ENCODE results near the gene PXN. TPM values are rescaled to one million over a fixed set of nuclear protein-coding genes. Genes with fewer than 3 reads are reported as not detected.

The PXN gene
- polyA plus RNA-seq, 1 donor from 2014 or later: 5.9 TPM

DNA sequence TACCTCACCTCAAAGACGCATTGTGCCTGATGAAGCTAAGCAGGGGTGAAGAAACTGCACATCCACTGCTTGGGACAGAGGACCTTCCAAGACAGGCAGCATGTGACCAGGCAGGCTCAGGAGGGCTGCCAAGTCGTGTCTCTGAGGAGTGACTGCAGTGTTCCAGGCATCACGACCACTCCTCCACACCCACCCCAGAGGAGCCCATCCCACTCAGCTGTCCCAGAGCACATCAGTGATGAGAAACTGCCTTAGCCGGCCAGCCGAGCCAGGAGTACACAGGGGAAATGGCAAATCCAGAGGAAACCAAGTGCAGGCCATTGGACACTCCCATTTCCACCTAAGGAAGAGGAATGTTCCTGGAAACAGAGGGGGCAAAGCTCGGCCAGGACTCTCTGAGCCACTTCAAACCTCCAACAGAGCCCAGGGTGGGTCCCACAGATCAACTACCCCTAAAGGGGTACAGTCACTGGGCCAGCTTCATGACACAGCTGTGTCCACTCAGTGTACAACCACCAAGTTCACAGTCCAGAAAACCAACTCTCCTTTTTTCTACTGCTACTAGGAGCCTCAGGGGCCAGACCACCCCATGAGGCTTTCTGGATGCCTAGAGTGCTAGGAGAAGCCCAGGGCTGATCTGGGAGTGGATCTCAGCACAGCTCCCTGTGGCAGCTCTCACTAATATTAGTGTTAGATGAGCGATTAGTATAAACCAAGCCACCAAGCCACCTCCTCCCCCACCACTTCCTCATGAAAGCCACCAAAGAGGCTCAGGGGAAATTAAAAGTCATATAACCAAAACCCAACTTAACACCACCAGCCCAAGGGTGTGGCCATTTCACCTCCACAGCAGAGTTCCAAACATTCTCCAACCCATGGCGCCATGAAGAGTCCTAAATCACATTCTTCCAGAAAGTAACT, 15.4 kb downstream of the PXN start:
- no peaks in the 10 kb centered on the region for H3K27me3 ChIP-seq (ENCODE audit: insufficient read depth, low read depth, low read length)
- H3K27ac ChIP-seq (ENCODE audit: low read length): no peak overlapping the region
- no peak overlapping the region for H3K9ac ChIP-seq (ENCODE audit: low read length)
- H4K20me1 ChIP-seq (ENCODE audit: insufficient read depth): no peaks in the 10 kb centered on the region
- no peaks in the 10 kb centered on the region for H3K9me3 ChIP-seq (ENCODE audit: low read length)
- H3F3A ChIP-seq (ENCODE audit: insufficient read depth, low read length, poor library complexity, severe bottlenecking): no peaks in the 10 kb centered on the region
- no peak overlapping the region for H2AFZ ChIP-seq (ENCODE audit: low read depth, low read length)
- no peaks in the 10 kb centered on the region for H3K79me2 ChIP-seq (replicated peaks; ENCODE audit: insufficient read depth, low read length)
- no peaks in the 10 kb centered on the region for H3K36me3 ChIP-seq (ENCODE audit: insufficient read depth, low read length)
- no peak overlapping the region for H3K4me3 ChIP-seq (ENCODE audit: low read length)
- no peak for TF ChIP-seq EZH2 (IDR thresholded peaks at IDR 0.05; ENCODE audit: borderline replicate concordance, insufficient read depth, low read length, poor library complexity, severe bottlenecking)
- no peak for TF ChIP-seq RAD21 (conservative IDR thresholded peaks at IDR 0.05)
- TF ChIP-seq SMC3 (conservative IDR thresholded peaks at IDR 0.05; ENCODE audit: poor library complexity): no peak
- TF ChIP-seq, protein P1, sequence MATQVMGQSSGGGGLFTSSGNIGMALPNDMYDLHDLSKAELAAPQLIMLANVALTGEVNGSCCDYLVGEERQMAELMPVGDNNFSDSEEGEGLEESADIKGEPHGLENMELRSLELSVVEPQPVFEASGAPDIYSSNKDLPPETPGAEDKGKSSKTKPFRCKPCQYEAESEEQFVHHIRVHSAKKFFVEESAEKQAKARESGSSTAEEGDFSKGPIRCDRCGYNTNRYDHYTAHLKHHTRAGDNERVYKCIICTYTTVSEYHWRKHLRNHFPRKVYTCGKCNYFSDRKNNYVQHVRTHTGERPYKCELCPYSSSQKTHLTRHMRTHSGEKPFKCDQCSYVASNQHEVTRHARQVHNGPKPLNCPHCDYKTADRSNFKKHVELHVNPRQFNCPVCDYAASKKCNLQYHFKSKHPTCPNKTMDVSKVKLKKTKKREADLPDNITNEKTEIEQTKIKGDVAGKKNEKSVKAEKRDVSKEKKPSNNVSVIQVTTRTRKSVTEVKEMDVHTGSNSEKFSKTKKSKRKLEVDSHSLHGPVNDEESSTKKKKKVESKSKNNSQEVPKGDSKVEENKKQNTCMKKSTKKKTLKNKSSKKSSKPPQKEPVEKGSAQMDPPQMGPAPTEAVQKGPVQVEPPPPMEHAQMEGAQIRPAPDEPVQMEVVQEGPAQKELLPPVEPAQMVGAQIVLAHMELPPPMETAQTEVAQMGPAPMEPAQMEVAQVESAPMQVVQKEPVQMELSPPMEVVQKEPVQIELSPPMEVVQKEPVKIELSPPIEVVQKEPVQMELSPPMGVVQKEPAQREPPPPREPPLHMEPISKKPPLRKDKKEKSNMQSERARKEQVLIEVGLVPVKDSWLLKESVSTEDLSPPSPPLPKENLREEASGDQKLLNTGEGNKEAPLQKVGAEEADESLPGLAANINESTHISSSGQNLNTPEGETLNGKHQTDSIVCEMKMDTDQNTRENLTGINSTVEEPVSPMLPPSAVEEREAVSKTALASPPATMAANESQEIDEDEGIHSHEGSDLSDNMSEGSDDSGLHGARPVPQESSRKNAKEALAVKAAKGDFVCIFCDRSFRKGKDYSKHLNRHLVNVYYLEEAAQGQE (IDR thresholded peaks at IDR 0.05; ENCODE audit: borderline replicate concordance): no peak
- TF ChIP-seq EP300 (conservative IDR thresholded peaks at IDR 0.05; ENCODE audit: poor library complexity, severe bottlenecking): no peak
- TF ChIP-seq, protein P2, sequence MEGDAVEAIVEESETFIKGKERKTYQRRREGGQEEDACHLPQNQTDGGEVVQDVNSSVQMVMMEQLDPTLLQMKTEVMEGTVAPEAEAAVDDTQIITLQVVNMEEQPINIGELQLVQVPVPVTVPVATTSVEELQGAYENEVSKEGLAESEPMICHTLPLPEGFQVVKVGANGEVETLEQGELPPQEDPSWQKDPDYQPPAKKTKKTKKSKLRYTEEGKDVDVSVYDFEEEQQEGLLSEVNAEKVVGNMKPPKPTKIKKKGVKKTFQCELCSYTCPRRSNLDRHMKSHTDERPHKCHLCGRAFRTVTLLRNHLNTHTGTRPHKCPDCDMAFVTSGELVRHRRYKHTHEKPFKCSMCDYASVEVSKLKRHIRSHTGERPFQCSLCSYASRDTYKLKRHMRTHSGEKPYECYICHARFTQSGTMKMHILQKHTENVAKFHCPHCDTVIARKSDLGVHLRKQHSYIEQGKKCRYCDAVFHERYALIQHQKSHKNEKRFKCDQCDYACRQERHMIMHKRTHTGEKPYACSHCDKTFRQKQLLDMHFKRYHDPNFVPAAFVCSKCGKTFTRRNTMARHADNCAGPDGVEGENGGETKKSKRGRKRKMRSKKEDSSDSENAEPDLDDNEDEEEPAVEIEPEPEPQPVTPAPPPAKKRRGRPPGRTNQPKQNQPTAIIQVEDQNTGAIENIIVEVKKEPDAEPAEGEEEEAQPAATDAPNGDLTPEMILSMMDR (IDR thresholded peaks at IDR 0.05; ENCODE audit: poor library complexity, severe bottlenecking): no peak
- TF ChIP-seq POLR2AphosphoS5 (IDR thresholded peaks at IDR 0.05): no peak
- TF ChIP-seq TAF1 (IDR thresholded peaks at IDR 0.05; ENCODE audit: low read depth): no peak
- no peak for TF ChIP-seq MXI1 (conservative IDR thresholded peaks at IDR 0.05; ENCODE audit: poor library complexity, severe bottlenecking)
- no peak overlapping the region for H3K4me2 ChIP-seq (ENCODE audit: low read length)
- H3K9me2 ChIP-seq (ENCODE audit: insufficient read depth, low read length): no peaks in the 10 kb centered on the region

DNA sequence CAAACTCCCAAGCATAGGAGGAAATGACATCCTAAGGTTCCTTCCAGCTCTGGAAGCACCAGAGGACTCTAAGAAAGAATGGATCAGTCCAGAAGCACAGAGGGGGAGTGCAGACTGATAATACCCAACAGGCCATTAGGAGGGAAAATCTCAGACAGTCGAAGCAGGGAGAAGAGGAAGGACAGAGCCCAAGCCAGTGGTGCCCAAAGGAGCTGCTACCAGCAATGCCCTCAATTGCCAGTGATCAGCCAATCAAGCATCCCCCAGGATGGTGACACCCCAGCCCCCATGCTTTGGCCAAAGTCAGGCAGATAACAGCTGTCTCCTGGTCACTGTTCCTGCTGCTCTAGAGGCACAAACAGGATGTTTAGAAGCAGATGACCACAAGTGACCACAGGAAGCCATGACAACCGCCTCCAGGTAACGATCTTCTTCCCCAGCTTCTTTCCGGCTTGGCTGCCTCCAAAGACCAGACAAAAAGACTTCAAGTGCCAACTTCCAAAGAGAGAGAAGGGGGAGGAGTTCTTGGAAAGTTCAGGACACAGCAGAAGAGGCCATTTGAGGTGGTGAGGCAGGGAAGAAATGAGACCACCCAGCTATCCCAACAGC, 16.2 kb downstream of the PXN start:
- Histone ChIP-seq H3K9me3 (ENCODE audit: low read length) (no peaks in the 10 kb centered on the region), H4K20me1 (ENCODE audit: insufficient read depth) (no peaks in the 10 kb centered on the region), H3K4me3 (ENCODE audit: low read length) (no peak overlapping the region), H3K27ac (ENCODE audit: low read length) (no peak overlapping the region), H3K4me2 (ENCODE audit: low read length) (no peak overlapping the region), H3K9me2 (ENCODE audit: insufficient read depth, low read length) (no peaks in the 10 kb centered on the region), H3K36me3 (ENCODE audit: insufficient read depth, low read length) (no peaks in the 10 kb centered on the region), H3F3A (ENCODE audit: insufficient read depth, low read length, poor library complexity, severe bottlenecking) (no peaks in the 10 kb centered on the region), H3K9ac (ENCODE audit: low read length) (no peak overlapping the region), H3K79me2 (replicated peaks; ENCODE audit: insufficient read depth, low read length) (no peaks in the 10 kb centered on the region), H2AFZ (ENCODE audit: low read depth, low read length) (no peak overlapping the region), H3K27me3 (ENCODE audit: insufficient read depth, low read depth, low read length) (no peaks in the 10 kb centered on the region)
- TF ChIP-seq SMC3 (conservative IDR thresholded peaks at IDR 0.05; ENCODE audit: poor library complexity): no peak
- TF ChIP-seq EP300 (conservative IDR thresholded peaks at IDR 0.05; ENCODE audit: poor library complexity, severe bottlenecking): no peak
- no peak for TF ChIP-seq POLR2AphosphoS5 (IDR thresholded peaks at IDR 0.05)
- TF ChIP-seq, protein P2 (IDR thresholded peaks at IDR 0.05; ENCODE audit: poor library complexity, severe bottlenecking): no peak
- TF ChIP-seq, protein P1 (IDR thresholded peaks at IDR 0.05; ENCODE audit: borderline replicate concordance): no peak
- no peak for TF ChIP-seq EZH2 (IDR thresholded peaks at IDR 0.05; ENCODE audit: borderline replicate concordance, insufficient read depth, low read length, poor library complexity, severe bottlenecking)
- no peak for TF ChIP-seq MXI1 (conservative IDR thresholded peaks at IDR 0.05; ENCODE audit: poor library complexity, severe bottlenecking)
- no peak for TF ChIP-seq TAF1 (IDR thresholded peaks at IDR 0.05; ENCODE audit: low read depth)
- TF ChIP-seq RAD21 (conservative IDR thresholded peaks at IDR 0.05): no peak
